C4-2B (cell line): ENCODE results near the gene AP1G1.

Experiments used
- ZFX ChIP-seq: fragments of 450-650 bp; IDR thresholded peaks from 2 replicates; pipeline ENCODE4 v1.6.1; 2017
- TF ChIP-seq, protein P1 (sequence below): fragments of 450-650 bp; conservative IDR thresholded peaks from 2 replicates; pipeline ENCODE4 v1.5.1; 2017; ENCODE audit warnings: mild to moderate bottlenecking

DNA sequence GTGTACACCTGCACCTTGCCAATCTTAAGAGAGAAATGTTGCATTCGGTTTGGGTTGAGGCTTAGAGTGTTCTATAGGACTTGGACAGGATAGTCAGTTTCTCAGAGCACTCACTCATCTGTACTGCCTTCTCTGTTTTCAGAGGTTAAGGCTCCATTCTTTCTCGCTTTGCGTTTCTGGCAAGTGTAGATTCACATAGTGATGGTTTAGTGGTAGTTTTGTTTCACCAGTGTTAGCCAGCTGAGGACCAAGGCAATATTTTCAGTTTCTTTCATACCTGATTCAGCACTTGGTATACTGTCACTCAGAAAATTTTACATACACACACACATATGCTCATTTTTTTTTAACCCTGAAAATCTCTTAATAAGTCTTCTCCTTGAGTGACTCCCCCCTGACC is 38.5 kb upstream of the AP1G1 start:
- TF ChIP-seq, protein P1, sequence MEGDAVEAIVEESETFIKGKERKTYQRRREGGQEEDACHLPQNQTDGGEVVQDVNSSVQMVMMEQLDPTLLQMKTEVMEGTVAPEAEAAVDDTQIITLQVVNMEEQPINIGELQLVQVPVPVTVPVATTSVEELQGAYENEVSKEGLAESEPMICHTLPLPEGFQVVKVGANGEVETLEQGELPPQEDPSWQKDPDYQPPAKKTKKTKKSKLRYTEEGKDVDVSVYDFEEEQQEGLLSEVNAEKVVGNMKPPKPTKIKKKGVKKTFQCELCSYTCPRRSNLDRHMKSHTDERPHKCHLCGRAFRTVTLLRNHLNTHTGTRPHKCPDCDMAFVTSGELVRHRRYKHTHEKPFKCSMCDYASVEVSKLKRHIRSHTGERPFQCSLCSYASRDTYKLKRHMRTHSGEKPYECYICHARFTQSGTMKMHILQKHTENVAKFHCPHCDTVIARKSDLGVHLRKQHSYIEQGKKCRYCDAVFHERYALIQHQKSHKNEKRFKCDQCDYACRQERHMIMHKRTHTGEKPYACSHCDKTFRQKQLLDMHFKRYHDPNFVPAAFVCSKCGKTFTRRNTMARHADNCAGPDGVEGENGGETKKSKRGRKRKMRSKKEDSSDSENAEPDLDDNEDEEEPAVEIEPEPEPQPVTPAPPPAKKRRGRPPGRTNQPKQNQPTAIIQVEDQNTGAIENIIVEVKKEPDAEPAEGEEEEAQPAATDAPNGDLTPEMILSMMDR = no peak
- no peak for TF ChIP-seq ZFX
